ENCODE data around the gene PLA2G6. TPM values are rescaled to one million over a fixed set of nuclear protein-coding genes. Genes with fewer than 3 reads are reported as not detected.

PLA2G6 gene
- total and polyA plus RNA-seq, 9 of the 15 experiments (the other 6 are each of a cell fraction or from before 2014, with no cell fraction given), result 0.11 to 12.2 (median 9.7) TPM

DNA sequence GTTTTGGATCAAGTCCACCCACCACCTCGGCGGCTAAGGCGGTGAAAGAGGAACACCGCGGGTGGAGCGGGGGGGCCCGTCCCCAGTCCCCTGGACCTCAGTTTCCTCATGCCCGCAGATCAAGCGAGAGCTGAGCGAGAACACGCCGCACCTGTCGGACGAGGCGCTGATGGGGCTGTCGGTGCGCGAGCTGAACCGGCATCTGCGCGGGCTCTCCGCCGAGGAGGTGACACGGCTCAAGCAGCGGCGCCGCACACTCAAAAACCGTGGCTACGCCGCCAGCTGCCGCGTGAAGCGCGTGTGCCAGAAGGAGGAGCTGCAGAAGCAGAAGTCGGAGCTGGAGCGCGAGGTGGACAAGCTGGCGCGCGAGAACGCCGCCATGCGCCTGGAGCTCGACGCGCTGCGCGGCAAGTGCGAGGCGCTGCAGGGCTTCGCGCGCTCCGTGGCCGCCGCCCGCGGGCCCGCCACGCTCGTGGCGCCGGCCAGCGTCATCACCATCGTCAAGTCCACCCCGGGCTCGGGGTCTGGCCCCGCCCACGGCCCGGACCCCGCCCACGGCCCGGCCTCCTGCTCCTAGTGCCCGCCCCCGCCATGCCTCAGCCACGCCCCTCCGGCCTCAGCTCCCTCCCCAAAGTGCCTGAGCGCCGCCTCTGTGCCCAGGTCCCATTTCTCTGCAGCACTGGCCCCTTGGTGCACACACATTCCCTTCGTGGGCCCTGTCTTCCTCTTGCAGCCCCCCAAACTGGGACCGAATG lies 32.8 kb upstream of the PLA2G6 start (continued):
- TF ChIP-seq REST (IDR thresholded peaks at IDR 0.05; ENCODE audit: borderline replicate concordance) (peak; percentile 54), REST (CRISPR knock-in tag; IDR thresholded peaks at IDR 0.05; ENCODE audit: low read depth) (no peak; the same call in 1 of the 2 replicates), U2AF2 (optimal IDR thresholded peaks at IDR 0.05; ENCODE audit: low read depth, low read length) (no peak), ZNF41 (CRISPR knock-in tag; conservative IDR thresholded peaks at IDR 0.05) (no peak), MYNN (IDR thresholded peaks at IDR 0.05) (no peak), MYNN (CRISPR knock-in tag; IDR thresholded peaks at IDR 0.05) (no peak), ILK (tag; IDR thresholded peaks at IDR 0.05; ENCODE audit: borderline replicate concordance, low read depth) (no peak), SMARCA5 (IDR thresholded peaks at IDR 0.05) (no peak), FOXA1 (IDR thresholded peaks at IDR 0.05; ENCODE audit: borderline replicate concordance) (no peak), GATAD2B (IDR thresholded peaks at IDR 0.05; ENCODE audit: borderline replicate concordance) (peak; percentile 88), CBFB (CRISPR knock-in tag; IDR thresholded peaks at IDR 0.05) (no peak), CHCHD3 (CRISPR knock-in tag; IDR thresholded peaks at IDR 0.05) (no peak), EP300 (IDR thresholded peaks at IDR 0.05; ENCODE audit: low read length) (no peak), ZNF324 (CRISPR knock-in tag; IDR thresholded peaks at IDR 0.05) (no peak), ZNF561 (CRISPR knock-in tag; conservative IDR thresholded peaks at IDR 0.05) (no peak), SMAD1 (IDR thresholded peaks at IDR 0.05; ENCODE audit: low read depth, low read length, partially characterized antibody) (no peak), ZNF830 (CRISPR knock-in tag; IDR thresholded peaks at IDR 0.05) (no peak)
- TF ChIP-seq, protein P1, sequence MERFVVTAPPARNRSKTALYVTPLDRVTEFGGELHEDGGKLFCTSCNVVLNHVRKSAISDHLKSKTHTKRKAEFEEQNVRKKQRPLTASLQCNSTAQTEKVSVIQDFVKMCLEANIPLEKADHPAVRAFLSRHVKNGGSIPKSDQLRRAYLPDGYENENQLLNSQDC (CRISPR knock-in tag; IDR thresholded peaks at IDR 0.05), result no peak
- TF ChIP-seq, protein P2, sequence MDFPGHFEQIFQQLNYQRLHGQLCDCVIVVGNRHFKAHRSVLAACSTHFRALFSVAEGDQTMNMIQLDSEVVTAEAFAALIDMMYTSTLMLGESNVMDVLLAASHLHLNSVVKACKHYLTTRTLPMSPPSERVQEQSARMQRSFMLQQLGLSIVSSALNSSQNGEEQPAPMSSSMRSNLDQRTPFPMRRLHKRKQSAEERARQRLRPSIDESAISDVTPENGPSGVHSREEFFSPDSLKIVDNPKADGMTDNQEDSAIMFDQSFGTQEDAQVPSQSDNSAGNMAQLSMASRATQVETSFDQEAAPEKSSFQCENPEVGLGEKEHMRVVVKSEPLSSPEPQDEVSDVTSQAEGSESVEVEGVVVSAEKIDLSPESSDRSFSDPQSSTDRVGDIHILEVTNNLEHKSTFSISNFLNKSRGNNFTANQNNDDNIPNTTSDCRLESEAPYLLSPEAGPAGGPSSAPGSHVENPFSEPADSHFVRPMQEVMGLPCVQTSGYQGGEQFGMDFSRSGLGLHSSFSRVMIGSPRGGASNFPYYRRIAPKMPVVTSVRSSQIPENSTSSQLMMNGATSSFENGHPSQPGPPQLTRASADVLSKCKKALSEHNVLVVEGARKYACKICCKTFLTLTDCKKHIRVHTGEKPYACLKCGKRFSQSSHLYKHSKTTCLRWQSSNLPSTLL (IDR thresholded peaks at IDR 0.05), result no peak

Data from K562 (cell line).